ENCODE measurements around the gene LDLRAP1.

Gene LDLRAP1

GRCh38 chr1:25562101-25562927 is 18.9 kb downstream of the LDLRAP1 start:
- H3K4me3 ChIP-seq (ENCODE audit: low read depth, low read length): no peak overlapping the region
- TF ChIP-seq CTCF (IDR thresholded peaks at IDR 0.05; ENCODE audit: borderline replicate concordance, insufficient read depth, low read depth, low read length): no peak

- no peak for TF ChIP-seq CTCF (IDR thresholded peaks at IDR 0.05; ENCODE audit: borderline replicate concordance, insufficient read depth, low read depth, low read length)
- H3K4me3 ChIP-seq (ENCODE audit: low read depth, low read length): no peak overlapping the region
These were observed 19.5 kb downstream of the LDLRAP1 start for GRCh38 chr1:25562928-25563283.

DNA sequence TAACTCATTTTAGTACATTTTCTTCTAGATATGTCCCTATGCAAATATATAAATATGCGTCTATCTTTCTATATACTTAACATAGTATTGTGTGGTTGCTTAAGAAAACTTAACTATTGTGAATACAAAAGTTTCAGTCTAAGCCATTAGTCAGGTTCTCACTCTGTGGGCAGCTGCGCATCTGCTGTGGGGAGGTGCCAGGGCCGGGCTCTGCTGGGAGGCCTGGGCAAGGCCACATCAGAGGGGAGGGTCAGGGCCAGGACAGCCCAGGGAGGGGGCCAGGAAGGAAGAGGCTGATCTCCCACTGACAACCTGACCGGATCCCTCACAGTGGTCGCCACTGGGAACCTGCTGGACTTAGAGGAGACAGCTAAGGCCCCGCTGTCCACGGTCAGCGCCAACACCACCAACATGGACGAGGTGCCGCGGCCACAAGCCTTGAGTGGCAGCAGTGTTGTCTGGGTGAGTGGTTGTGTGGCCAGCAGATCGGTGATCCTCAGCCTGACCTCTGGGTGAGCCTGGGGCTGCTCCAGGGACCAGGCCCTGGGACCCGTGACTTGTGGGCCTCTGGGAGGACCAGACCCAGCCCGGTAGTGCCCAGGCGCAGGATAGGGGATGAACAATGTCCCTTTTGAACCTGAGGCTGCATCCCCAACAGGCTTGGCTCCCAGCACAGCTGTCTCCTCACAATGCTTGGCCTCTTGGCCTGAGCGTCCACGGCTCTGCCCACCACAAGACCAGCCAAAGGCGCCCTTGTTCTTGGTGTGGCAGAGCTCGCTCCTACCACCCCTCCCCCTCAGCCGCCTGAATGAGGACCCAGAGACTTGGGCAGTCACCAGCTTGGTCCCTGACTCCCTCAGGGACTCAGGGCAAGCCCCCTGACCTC is 20.2 kb downstream of the LDLRAP1 start:
- no peak for TF ChIP-seq CTCF (IDR thresholded peaks at IDR 0.05; ENCODE audit: borderline replicate concordance, insufficient read depth, low read depth, low read length)
- H3K4me3 ChIP-seq (ENCODE audit: low read depth, low read length): no peak overlapping the region

DNA sequence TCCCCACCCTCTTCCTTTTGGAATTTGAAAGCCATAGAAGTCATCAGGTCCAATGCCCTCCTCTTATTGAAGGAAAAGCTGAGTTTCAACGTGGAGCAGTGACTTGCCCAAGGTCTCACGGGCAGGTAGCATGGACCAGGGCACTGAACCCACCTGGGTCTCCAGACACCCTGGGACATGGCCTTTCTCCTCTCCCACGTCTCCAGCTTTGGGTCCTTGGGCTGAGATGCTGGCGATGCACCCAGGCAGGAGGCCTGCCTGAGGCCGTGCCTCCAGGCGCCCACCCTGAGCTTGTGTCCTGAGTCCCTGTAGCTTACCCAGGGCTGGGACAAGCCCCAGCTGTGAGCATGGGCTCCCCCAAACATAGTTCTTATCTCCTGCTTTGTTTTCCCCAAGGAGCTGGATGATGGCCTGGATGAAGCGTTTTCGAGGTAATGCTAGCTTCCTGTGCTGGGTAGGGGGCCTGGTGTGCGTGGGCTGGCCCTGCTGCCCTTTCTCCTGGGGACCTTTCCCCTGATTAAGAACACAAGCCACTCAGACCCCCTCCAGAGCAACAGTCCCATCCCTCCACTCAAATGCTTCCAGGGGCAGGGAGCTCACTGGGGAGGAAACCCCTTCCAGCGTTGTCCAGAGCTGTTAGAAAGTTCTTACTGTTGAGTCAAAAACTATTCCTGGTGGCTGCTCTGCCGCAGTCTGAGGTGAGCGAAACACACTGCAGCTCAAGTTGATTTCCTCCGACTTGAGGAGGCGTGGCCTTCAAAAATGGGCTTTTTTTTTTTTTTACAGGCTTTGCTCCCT is 21.6 kb downstream of the LDLRAP1 start:
- TF ChIP-seq CTCF (IDR thresholded peaks at IDR 0.05; ENCODE audit: borderline replicate concordance, insufficient read depth, low read depth, low read length): no peak
- no peak overlapping the region for H3K4me3 ChIP-seq (ENCODE audit: low read depth, low read length)

GRCh38 chr1:25565626-25566025 is 22.2 kb downstream of the LDLRAP1 start:
- H3K4me3 ChIP-seq (ENCODE audit: low read depth, low read length): no peak overlapping the region
- TF ChIP-seq CTCF (IDR thresholded peaks at IDR 0.05; ENCODE audit: borderline replicate concordance, insufficient read depth, low read depth, low read length): no peak

GRCh38 chr1:25566176-25566729 is 22.8 kb downstream of the LDLRAP1 start:
- TF ChIP-seq CTCF (IDR thresholded peaks at IDR 0.05; ENCODE audit: borderline replicate concordance, insufficient read depth, low read depth, low read length): no peak

More at GRCh38 chr1:25566176-25566729, 22.8 kb downstream of the LDLRAP1 start:
- H3K4me3 ChIP-seq (ENCODE audit: low read depth, low read length): no peak overlapping the region

Data from GM12875 (cell line).